HCT116 (cell line): ENCODE data around the gene PLCB1. TPM values are rescaled to one million over a fixed set of nuclear protein-coding genes. Genes with fewer than 3 reads are reported as not detected.

Experiments
- ATAC-seq: fragments of 200-7000 bp; cut with Tn5 transposase; 2 replicates; pipeline ENCODE4 v1.9.1; 2020; ENCODE audit warnings: mild to moderate bottlenecking, moderate library complexity
- BruUV-seq: library from RNA; stranded (reverse); fragments of 400-500 nt; replicated peaks from 2 replicates; lab custom pipeline; 2021; lab: Mats Ljungman, UMichigan
- CTCF ChIA-PET: fragments of 300-600 bp; sonication (Branson Sonifier 250); formaldehyde crosslinking; loops from one replicate; lab custom pipeline; 2021; ENCODE audit warnings: antibody characterized with exemption; lab: Charles Lee
- POLR2A ChIA-PET: fragments of 300-600, 350-600 bp; sonication (Branson Sonifier 250); formaldehyde crosslinking; loops from one replicate; lab custom pipeline; 2021; ENCODE audit warnings: antibody characterized with exemption; lab: Charles Lee
- RAD21 ChIA-PET, 2 experiments: fragments of 300-600 bp; sonication (Branson Sonifier 250); formaldehyde crosslinking; loops; one replicate each; lab custom pipeline; 2023; ENCODE audit warnings: low total read pairs in 2 of 2; ENCODE audit not compliant: uncharacterized antibody in 2 of 2, unreplicated experiment in 2 of 2, low non-redundant PET in 1 of 2; lab: Charles Lee
- DNase-seq: peaks from one replicate; pipeline ENCODE4 v3.0.0-alpha.2; 2010; ENCODE audit warnings: low read depth, low spot score
- H2AFZ ChIP-seq: fragments of 200-600 bp; shearing (Covaris generic), sonication (generic); 2 replicates; pipeline ENCODE4 v1.6.1; 2017; ENCODE audit warnings: low read depth, mixed run types, mixed read lengths, antibody characterized with exemption, low read length; ENCODE audit not compliant: poor library complexity, severe bottlenecking
- H3K27ac ChIP-seq: 2 replicates; pipeline ENCODE4 v1.5.1; 2012; ENCODE audit warnings: low read depth, low read length
- H3K27me3 ChIP-seq: fragments of 200-600 bp; sonication (generic); 2 replicates; pipeline ENCODE4 v1.6.1; 2016; ENCODE audit warnings: mixed run types, low read length, mixed read lengths; ENCODE audit not compliant: insufficient read depth
- H3K36me3 ChIP-seq, 2 experiments: fragments of 200-500 bp in 1 of 2; fragments of 200-600 bp in 1 of 2; sonication (Bioruptor generic) in 1 of 2; sonication (generic) in 1 of 2; 2 replicates each; pipeline versions ENCODE4 v1.5.1 to v1.6.1; 2014 to 2016; ENCODE audit warnings: low read length in 2 of 2, inconsistent platforms in 1 of 2, mixed read lengths in 1 of 2, mixed run types in 1 of 2; ENCODE audit not compliant: insufficient read depth in 2 of 2, control insufficient read depth in 1 of 2
- H3K4me1 ChIP-seq, 2 experiments: fragments of 200-600 bp in 1 of 2; sonication (generic) in 1 of 2; 2 replicates each; pipeline versions ENCODE4 v1.5.1 to v1.6.1; 2012 to 2017; ENCODE audit warnings: low read length in 2 of 2, inconsistent platforms in 1 of 2, mild to moderate bottlenecking in 1 of 2, mixed read lengths in 1 of 2, mixed run types in 1 of 2, moderate library complexity in 1 of 2; ENCODE audit not compliant: insufficient read depth in 2 of 2, control insufficient read depth in 1 of 2
- H3K4me2 ChIP-seq: fragments of 200-600 bp; sonication (generic); 2 replicates; pipeline ENCODE4 v1.6.1; 2017; ENCODE audit warnings: mixed run types, low read length, mixed read lengths
- H3K4me3 ChIP-seq, 2 experiments: fragments of 200-600 bp in 1 of 2; sonication (generic) in 1 of 2; replicated peaks in 1 of 2; 2 replicates each; pipeline ENCODE4 v1.5.1; 2011 to 2016; ENCODE audit warnings: low read length in 2 of 2, control low read depth in 1 of 2, low read depth in 1 of 2, mild to moderate bottlenecking in 1 of 2, mixed read lengths in 1 of 2, mixed run types in 1 of 2
- H3K79me2 ChIP-seq: fragments of 200-600 bp; sonication (generic); 2 replicates; pipeline ENCODE4 v1.6.1; 2017; ENCODE audit warnings: mild to moderate bottlenecking, mixed run types, low read length, moderate library complexity, mixed read lengths; ENCODE audit not compliant: insufficient read depth
- H3K9ac ChIP-seq: fragments of 200-600 bp; sonication (generic); 2 replicates; pipeline ENCODE4 v1.6.1; 2016; ENCODE audit warnings: low read length, mixed read lengths
- H3K9me2 ChIP-seq: fragments of 200-600 bp; sonication (generic), shearing (Covaris generic); 2 replicates; pipeline ENCODE4 v1.6.1; 2017; ENCODE audit warnings: mixed run types, mild to moderate bottlenecking, moderate library complexity; ENCODE audit not compliant: insufficient read depth
- H3K9me3 ChIP-seq, 2 experiments: fragments of 200-500 bp in 1 of 2; fragments of 200-600 bp in 1 of 2; sonication (Bioruptor generic) in 1 of 2; sonication (generic) in 1 of 2; 2 replicates each; pipeline ENCODE4 v1.6.1; 2014 to 2017; ENCODE audit warnings: low read length in 2 of 2, mixed read lengths in 2 of 2, inconsistent platforms in 1 of 2, low read depth in 1 of 2, mild to moderate bottlenecking in 1 of 2, mixed run types in 1 of 2, moderate library complexity in 1 of 2; ENCODE audit not compliant: control insufficient read depth in 1 of 2, insufficient read depth in 1 of 2
- H4K20me1 ChIP-seq: fragments of 200-600 bp; sonication (generic), shearing (Covaris generic); 2 replicates; pipeline ENCODE4 v1.6.1; 2017; ENCODE audit warnings: mixed run types, mild to moderate bottlenecking, moderate library complexity; ENCODE audit not compliant: insufficient read depth
- ATF3 ChIP-seq: IDR thresholded peaks from 2 replicates; pipeline ENCODE4 v1.6.1; 2012
- CEBPB ChIP-seq: IDR thresholded peaks from 2 replicates; pipeline ENCODE4 v1.6.1; 2012; ENCODE audit warnings: low read depth
- EZH2phosphoT487 ChIP-seq: fragments of 200-600 bp; IDR thresholded peaks from 2 replicates; pipeline ENCODE4 v1.6.1; 2018; ENCODE audit warnings: antibody characterized with exemption, borderline replicate concordance
- POLR2A ChIP-seq: IDR thresholded peaks from 2 replicates; pipeline ENCODE4 v1.7.0; 2011; ENCODE audit warnings: borderline replicate concordance; ENCODE audit not compliant: insufficient read depth, insufficient read length; ENCODE audit errors: extremely low read depth
- POLR2AphosphoS5 ChIP-seq: IDR thresholded peaks from 2 replicates; pipeline ENCODE4 v1.6.1; 2011; ENCODE audit warnings: mild to moderate bottlenecking, low read depth, low read length, moderate library complexity
- RAD21 ChIP-seq: IDR thresholded peaks from 2 replicates; pipeline ENCODE4 v1.6.1; 2012; ENCODE audit warnings: low read depth, mild to moderate bottlenecking
- TCF7L2 ChIP-seq: IDR thresholded peaks from 2 replicates; pipeline ENCODE4 v1.7.0; 2011; ENCODE audit warnings: borderline replicate concordance, inconsistent platforms; ENCODE audit not compliant: insufficient read depth, insufficient read length; ENCODE audit errors: extremely low read depth
- ZBTB33 ChIP-seq: IDR thresholded peaks from 2 replicates; pipeline ENCODE4 v1.6.1; 2011; ENCODE audit warnings: mild to moderate bottlenecking, low read length, moderate library complexity; ENCODE audit not compliant: insufficient replicate concordance; ENCODE audit errors: extremely low read depth
- intact Hi-C: fragments of 100-400 bp; cut with micrococcal nuclease; formaldehyde crosslinking; loops from 2 replicates; pipeline ENCODE4 v1.10.0; 2022
- total RNA-seq: library from RNA; stranded (reverse); gene quantifications from one replicate; pipeline ENCODE4 v1.2.1, GENCODE V29; 2021; ENCODE audit not compliant: unreplicated experiment

The PLCB1 gene
- total RNA-seq, 1 experiment from 2014 or later, result 15.8 TPM

GRCh38 chr20:8352486-8352885 lies 220.4 kb downstream of the PLCB1 start (continued):
- TF ChIP-seq EZH2phosphoT487, result no peak

- ATAC-seq (no peak), DNase-seq (no peak)
- ChIA-PET RAD21 (no interaction called here), POLR2A (no interaction called here), CTCF (no interaction called here)
- H3K9ac ChIP-seq, result no peak overlapping the region
- no peak overlapping the region for H3K27ac ChIP-seq
- no peaks in the 10 kb centered on the region for H3K27me3 ChIP-seq
- H3K79me2 ChIP-seq, result no peaks in the 10 kb centered on the region
- TF ChIP-seq POLR2A (no peak), TCF7L2 (no peak), ATF3 (no peak), POLR2AphosphoS5 (no peak), CEBPB (no peak), ZBTB33 (no peak), RAD21 (no peak)
- no peak overlapping the region for H2AFZ ChIP-seq
- H3K36me3 ChIP-seq, result no peaks in the 10 kb centered on the region
- H3K9me3 ChIP-seq, result no peaks in the 10 kb centered on the region
- no peak overlapping the region for H3K4me3 ChIP-seq
- H4K20me1 ChIP-seq, result no peaks in the 10 kb centered on the region
- BruUV-seq, result no TSS peak
- intact Hi-C loops, result no loop called here
- no peak overlapping the region for H3K4me2 ChIP-seq
- H3K9me2 ChIP-seq, result no peaks in the 10 kb centered on the region
- H3K4me1 ChIP-seq, result no peaks in the 10 kb centered on the region
These were observed 221.4 kb downstream of the PLCB1 start for GRCh38 chr20:8353512-8353911.
